ENCODE data around the gene TGM5. TPM values are rescaled to one million over a fixed set of nuclear protein-coding genes. Genes with fewer than 3 reads are reported as not detected.

Gene TGM5
- total and polyA plus RNA-seq, 2 experiments from 2014 or later: not detected

DNA sequence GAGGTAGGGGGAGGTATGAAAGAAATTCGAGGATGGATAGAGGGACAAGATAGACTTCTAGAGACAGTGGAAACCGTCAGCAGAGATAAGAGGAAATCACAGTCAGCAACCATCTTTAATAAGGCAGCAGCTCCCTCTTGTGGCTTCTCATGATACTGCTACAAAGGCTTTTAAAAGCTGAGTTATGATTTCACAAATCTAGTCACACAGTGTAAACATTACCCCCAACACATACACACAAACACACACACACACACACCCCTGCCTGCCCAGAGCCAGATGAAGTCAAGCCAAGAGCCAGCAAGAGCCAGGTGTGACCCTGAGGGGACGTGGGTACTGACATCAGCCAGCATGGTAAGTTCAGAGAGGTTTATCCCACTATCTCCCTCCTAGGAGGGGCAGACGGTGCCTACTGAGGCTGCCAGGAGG lies 18.9 kb upstream of the TGM5 start:
- no peaks in the 10 kb centered on the region for H3K27me3 ChIP-seq (ENCODE audit: insufficient read depth)
- H3K27ac ChIP-seq (ENCODE audit: low read depth): no peak overlapping the region
- DNase-seq (ENCODE audit: low spot score) (peak; percentile 87), ATAC-seq (peak; percentile 87)
- H3K36me3 ChIP-seq (ENCODE audit: insufficient read depth): no peaks in the 10 kb centered on the region
- H3K79me2 ChIP-seq (replicated peaks; ENCODE audit: insufficient read depth): no peaks in the 10 kb centered on the region
- no peaks in the 10 kb centered on the region for H3K4me1 ChIP-seq (ENCODE audit: insufficient read depth)
- H3K9me2 ChIP-seq (ENCODE audit: insufficient read depth): no peaks in the 10 kb centered on the region
- TF ChIP-seq CTCF (conservative IDR thresholded peaks at IDR 0.05; ENCODE audit: low read depth in 2 of 2) (peak; percentile 82 to 90), STAT1 (IDR thresholded peaks at IDR 0.05; ENCODE audit: unreplicated experiment) (no peak)
- no peak overlapping the region for H3K4me3 Mint-ChIP-seq
- H4K20me1 ChIP-seq (replicated peaks; ENCODE audit: insufficient read depth): no peaks in the 10 kb centered on the region
- no peaks in the 10 kb centered on the region for H3K27me3 Mint-ChIP-seq (ENCODE audit: insufficient read depth, low read depth, poor library complexity)
- H3K27ac Mint-ChIP-seq: no peak overlapping the region
- H3K36me3 Mint-ChIP-seq (ENCODE audit: low read depth): no peaks in the 10 kb centered on the region; the same call in 2 of the 3 replicates
- no peaks in the 10 kb centered on the region for H3F3A ChIP-seq (replicated peaks; ENCODE audit: low read depth)
- no peak overlapping the region for H3K4me3 ChIP-seq
- H3K4me2 ChIP-seq: no peak overlapping the region
- peak overlapping the region; percentile 76; the same call in 1 of the 2 replicates for H2AFZ ChIP-seq
- no peaks in the 10 kb centered on the region for H3K4me1 Mint-ChIP-seq
- H3K9me3 Mint-ChIP-seq: no peaks in the 10 kb centered on the region

- Histone ChIP-seq H3K36me3 (ENCODE audit: insufficient read depth) (no peaks in the 10 kb centered on the region), H2AFZ (no peak overlapping the region), H4K20me1 (replicated peaks; ENCODE audit: insufficient read depth) (no peaks in the 10 kb centered on the region), H3K9me2 (ENCODE audit: insufficient read depth) (no peaks in the 10 kb centered on the region), H3K4me3 (no peak overlapping the region), H3K4me1 (ENCODE audit: insufficient read depth) (no peaks in the 10 kb centered on the region), H3K27me3 (ENCODE audit: insufficient read depth) (no peaks in the 10 kb centered on the region), H3K4me2 (no peak overlapping the region), H3K27ac (ENCODE audit: low read depth) (no peak overlapping the region), H3K79me2 (replicated peaks; ENCODE audit: insufficient read depth) (no peaks in the 10 kb centered on the region), H3F3A (replicated peaks; ENCODE audit: low read depth) (no peaks in the 10 kb centered on the region)
- no peak for ATAC-seq
- H3K9me3 Mint-ChIP-seq: no peaks in the 10 kb centered on the region
- H3K4me3 Mint-ChIP-seq: no peak overlapping the region
- peaks cover 6% of the 10 kb centered on the region for H3K27me3 Mint-ChIP-seq (ENCODE audit: insufficient read depth, low read depth, poor library complexity)
- no peak for TF ChIP-seq CTCF (conservative IDR thresholded peaks at IDR 0.05; ENCODE audit: low read depth in 2 of 2)
- TF ChIP-seq ZNF331 (CRISPR knock-in tag; IDR thresholded peaks at IDR 0.05; ENCODE audit: low read depth): no peak
- H3K36me3 Mint-ChIP-seq (ENCODE audit: low read depth): no peaks in the 10 kb centered on the region; the same call in 2 of the 3 replicates
- no peak overlapping the region for H3K27ac Mint-ChIP-seq
- no peaks in the 10 kb centered on the region for H3K4me1 Mint-ChIP-seq
- no peak for DNase-seq (ENCODE audit: low spot score)
Measured at GRCh38 chr15:43283526-43283925, 16.8 kb upstream of the TGM5 start.

- Mint-ChIP-seq H3K27ac (no peak overlapping the region), H3K4me3 (no peak overlapping the region), H3K27me3 (ENCODE audit: insufficient read depth, low read depth, poor library complexity) (peaks cover 6% of the 10 kb centered on the region), H3K4me1 (no peaks in the 10 kb centered on the region), H3K36me3 (ENCODE audit: low read depth) (no peaks in the 10 kb centered on the region; the same call in 2 of the 3 replicates), H3K9me3 (no peaks in the 10 kb centered on the region)
- Histone ChIP-seq H3K4me3 (no peak overlapping the region), H3K9me2 (ENCODE audit: insufficient read depth) (no peaks in the 10 kb centered on the region), H2AFZ (no peak overlapping the region), H3K4me1 (ENCODE audit: insufficient read depth) (no peaks in the 10 kb centered on the region), H3K4me2 (no peak overlapping the region), H3K36me3 (ENCODE audit: insufficient read depth) (no peaks in the 10 kb centered on the region), H3K27me3 (ENCODE audit: insufficient read depth) (no peaks in the 10 kb centered on the region), H3F3A (replicated peaks; ENCODE audit: low read depth) (no peaks in the 10 kb centered on the region), H3K79me2 (replicated peaks; ENCODE audit: insufficient read depth) (no peaks in the 10 kb centered on the region), H4K20me1 (replicated peaks; ENCODE audit: insufficient read depth) (no peaks in the 10 kb centered on the region), H3K27ac (ENCODE audit: low read depth) (no peak overlapping the region)
- TF ChIP-seq EZH2phosphoT487 (IDR thresholded peaks at IDR 0.05; ENCODE audit: unreplicated experiment) (no peak), ZNF331 (CRISPR knock-in tag; IDR thresholded peaks at IDR 0.05; ENCODE audit: low read depth) (no peak), CTCF (conservative IDR thresholded peaks at IDR 0.05; ENCODE audit: low read depth in 2 of 2) (no peak), NANOG (IDR thresholded peaks at IDR 0.05; ENCODE audit: borderline replicate concordance) (no peak)
- no peak for DNase-seq (ENCODE audit: low spot score)
- ATAC-seq: no peak
Measured at GRCh38 chr15:43281926-43282602, 15.3 kb upstream of the TGM5 start.
